GM23338 (cell line): Measurements from ENCODE around the gene DPH5. TPM values are rescaled to one million over a fixed set of nuclear protein-coding genes. Genes with fewer than 3 reads are reported as not detected.

ENCODE experiments used
- ATAC-seq: fragments of 200-7000 bp; cut with Tn5 transposase; 3 replicates; pipeline ENCODE4 v1.9.1; 2020
- DNase-seq: peaks from one replicate; pipeline ENCODE4 v3.0.0-alpha.2; 2015; ENCODE audit warnings: low spot score
- H2AFZ ChIP-seq: fragments of 200-600 bp; sonication (generic); 2 replicates; pipeline ENCODE4 v1.8.0; 2016; ENCODE audit warnings: antibody characterized with exemption, mild to moderate bottlenecking, moderate library complexity
- H3F3A ChIP-seq: fragments of 200-600 bp; sonication (generic); replicated peaks from 2 replicates; pipeline ENCODE4 v1.8.0; 2017; ENCODE audit warnings: antibody characterized with exemption, mixed run types, low read depth
- H3K27ac ChIP-seq: fragments of 200-600 bp; sonication (generic); 2 replicates; pipeline ENCODE4 v1.6.1; 2016; ENCODE audit warnings: low read depth
- H3K27me3 ChIP-seq: fragments of 200-600 bp; sonication (generic); 2 replicates; pipeline ENCODE4 v1.8.0; 2016; ENCODE audit warnings: mild to moderate bottlenecking, mixed run types, moderate library complexity; ENCODE audit not compliant: insufficient read depth
- H3K36me3 ChIP-seq: fragments of 200-600 bp; sonication (generic); 2 replicates; pipeline ENCODE4 v1.8.0; 2016; ENCODE audit warnings: mild to moderate bottlenecking; ENCODE audit not compliant: insufficient read depth
- H3K4me1 ChIP-seq: fragments of 200-600 bp; sonication (generic); 2 replicates; pipeline ENCODE4 v1.8.0; 2016; ENCODE audit warnings: mild to moderate bottlenecking, moderate library complexity; ENCODE audit not compliant: insufficient read depth
- H3K4me2 ChIP-seq: fragments of 200-600 bp; sonication (generic); 2 replicates; pipeline ENCODE4 v1.7.1; 2017; ENCODE audit warnings: mixed run types
- H3K4me3 ChIP-seq: fragments of 200-600 bp; sonication (generic); 2 replicates; pipeline ENCODE4 v1.6.1; 2016; ENCODE audit warnings: mixed run types
- H3K79me2 ChIP-seq: fragments of 200-600 bp; sonication (generic); replicated peaks from 2 replicates; pipeline ENCODE4 v1.8.0; 2017; ENCODE audit warnings: mild to moderate bottlenecking; ENCODE audit not compliant: insufficient read depth
- H3K9me2 ChIP-seq: fragments of 200-600 bp; sonication (generic); 2 replicates; pipeline ENCODE4 v1.8.0; 2017; ENCODE audit not compliant: insufficient read depth
- H4K20me1 ChIP-seq: fragments of 200-600 bp; sonication (generic); replicated peaks from 2 replicates; pipeline ENCODE4 v1.8.0; 2017; ENCODE audit warnings: mild to moderate bottlenecking; ENCODE audit not compliant: insufficient read depth
- H3K27ac Mint-ChIP-seq: 2 replicates; pipeline ENCODE4 v1.8.0; 2020; ENCODE audit warnings: inconsistent platforms, mild to moderate bottlenecking, moderate library complexity, mixed read lengths
- H3K27me3 Mint-ChIP-seq: 3 replicates; pipeline ENCODE4 v1.8.0; 2022; ENCODE audit warnings: low read depth, mild to moderate bottlenecking, moderate library complexity, mixed read lengths, inconsistent platforms; ENCODE audit not compliant: insufficient read depth, poor library complexity
- H3K36me3 Mint-ChIP-seq: 3 replicates; pipeline ENCODE4 v1.8.0; 2021; ENCODE audit warnings: low read depth, mild to moderate bottlenecking, inconsistent platforms, moderate library complexity, mixed read lengths
- H3K4me1 Mint-ChIP-seq: 3 replicates; pipeline ENCODE4 v1.8.0; 2020; ENCODE audit warnings: mild to moderate bottlenecking, inconsistent platforms, mixed read lengths
- H3K4me3 Mint-ChIP-seq: 3 replicates; pipeline ENCODE4 v1.8.0; 2021; ENCODE audit warnings: moderate library complexity, mild to moderate bottlenecking, inconsistent platforms, mixed read lengths
- H3K9me3 Mint-ChIP-seq: 3 replicates; pipeline ENCODE4 v1.8.0; 2020; ENCODE audit warnings: moderate library complexity, mild to moderate bottlenecking, inconsistent platforms, mixed read lengths
- polyA plus RNA-seq: library from polyadenylated mRNA; unstranded; fragments of >200 nt; fragmentation: Nextera tagmentation; extraction: Ambion mirVana; gene quantifications from 2 replicates; pipeline ENCODE4 v1.2.1, GENCODE V29; 2016
- total RNA-seq: library from RNA; depleted of rRNA; stranded (reverse); fragments of >200 nt; shearing (Covaris generic); gene quantifications from 2 replicates; pipeline ENCODE4 v1.2.3, GENCODE V29; 2014
- TF ChIP-seq, protein P1 (sequence below): IDR thresholded peaks from one replicate; pipeline ENCODE4 v1.6.1; 2018; ENCODE audit warnings: antibody characterized with exemption; ENCODE audit not compliant: unreplicated experiment
- TF ChIP-seq, protein P2 (sequence below): fragments of 250-450 bp; sonication (Bioruptor Pico); IDR thresholded peaks from 2 replicates; pipeline ENCODE4 v1.5.0; 2020; ENCODE audit warnings: mild to moderate bottlenecking, moderate library complexity

DPH5 gene
- total and polyA plus RNA-seq, 2 experiments from 2014 or later, result 50.6 to 53.5 TPM

- Mint-ChIP-seq H3K4me1 (peaks cover 18% of the 10 kb centered on the region), H3K36me3 (peaks cover 25% of the 10 kb centered on the region), H3K9me3 (no peaks in the 10 kb centered on the region), H3K27me3 (no peaks in the 10 kb centered on the region), H3K27ac (no peak overlapping the region; the same call in 1 of the 2 replicates), H3K4me3 (no peak overlapping the region)
- Histone ChIP-seq H3K36me3 (no peaks in the 10 kb centered on the region), H3K79me2 (no peaks in the 10 kb centered on the region), H3K27ac (no peak overlapping the region), H4K20me1 (no peaks in the 10 kb centered on the region), H3K27me3 (no peaks in the 10 kb centered on the region), H3K4me3 (no peak overlapping the region), H3K4me1 (peaks cover 19% of the 10 kb centered on the region), H3K9me2 (no peaks in the 10 kb centered on the region), H2AFZ (no peak overlapping the region), H3K4me2 (peak overlapping the region; percentile 19; the same call in 1 of the 2 replicates), H3F3A (no peaks in the 10 kb centered on the region)
- TF ChIP-seq, protein P1, sequence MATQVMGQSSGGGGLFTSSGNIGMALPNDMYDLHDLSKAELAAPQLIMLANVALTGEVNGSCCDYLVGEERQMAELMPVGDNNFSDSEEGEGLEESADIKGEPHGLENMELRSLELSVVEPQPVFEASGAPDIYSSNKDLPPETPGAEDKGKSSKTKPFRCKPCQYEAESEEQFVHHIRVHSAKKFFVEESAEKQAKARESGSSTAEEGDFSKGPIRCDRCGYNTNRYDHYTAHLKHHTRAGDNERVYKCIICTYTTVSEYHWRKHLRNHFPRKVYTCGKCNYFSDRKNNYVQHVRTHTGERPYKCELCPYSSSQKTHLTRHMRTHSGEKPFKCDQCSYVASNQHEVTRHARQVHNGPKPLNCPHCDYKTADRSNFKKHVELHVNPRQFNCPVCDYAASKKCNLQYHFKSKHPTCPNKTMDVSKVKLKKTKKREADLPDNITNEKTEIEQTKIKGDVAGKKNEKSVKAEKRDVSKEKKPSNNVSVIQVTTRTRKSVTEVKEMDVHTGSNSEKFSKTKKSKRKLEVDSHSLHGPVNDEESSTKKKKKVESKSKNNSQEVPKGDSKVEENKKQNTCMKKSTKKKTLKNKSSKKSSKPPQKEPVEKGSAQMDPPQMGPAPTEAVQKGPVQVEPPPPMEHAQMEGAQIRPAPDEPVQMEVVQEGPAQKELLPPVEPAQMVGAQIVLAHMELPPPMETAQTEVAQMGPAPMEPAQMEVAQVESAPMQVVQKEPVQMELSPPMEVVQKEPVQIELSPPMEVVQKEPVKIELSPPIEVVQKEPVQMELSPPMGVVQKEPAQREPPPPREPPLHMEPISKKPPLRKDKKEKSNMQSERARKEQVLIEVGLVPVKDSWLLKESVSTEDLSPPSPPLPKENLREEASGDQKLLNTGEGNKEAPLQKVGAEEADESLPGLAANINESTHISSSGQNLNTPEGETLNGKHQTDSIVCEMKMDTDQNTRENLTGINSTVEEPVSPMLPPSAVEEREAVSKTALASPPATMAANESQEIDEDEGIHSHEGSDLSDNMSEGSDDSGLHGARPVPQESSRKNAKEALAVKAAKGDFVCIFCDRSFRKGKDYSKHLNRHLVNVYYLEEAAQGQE, result no peak
- TF ChIP-seq, protein P2, sequence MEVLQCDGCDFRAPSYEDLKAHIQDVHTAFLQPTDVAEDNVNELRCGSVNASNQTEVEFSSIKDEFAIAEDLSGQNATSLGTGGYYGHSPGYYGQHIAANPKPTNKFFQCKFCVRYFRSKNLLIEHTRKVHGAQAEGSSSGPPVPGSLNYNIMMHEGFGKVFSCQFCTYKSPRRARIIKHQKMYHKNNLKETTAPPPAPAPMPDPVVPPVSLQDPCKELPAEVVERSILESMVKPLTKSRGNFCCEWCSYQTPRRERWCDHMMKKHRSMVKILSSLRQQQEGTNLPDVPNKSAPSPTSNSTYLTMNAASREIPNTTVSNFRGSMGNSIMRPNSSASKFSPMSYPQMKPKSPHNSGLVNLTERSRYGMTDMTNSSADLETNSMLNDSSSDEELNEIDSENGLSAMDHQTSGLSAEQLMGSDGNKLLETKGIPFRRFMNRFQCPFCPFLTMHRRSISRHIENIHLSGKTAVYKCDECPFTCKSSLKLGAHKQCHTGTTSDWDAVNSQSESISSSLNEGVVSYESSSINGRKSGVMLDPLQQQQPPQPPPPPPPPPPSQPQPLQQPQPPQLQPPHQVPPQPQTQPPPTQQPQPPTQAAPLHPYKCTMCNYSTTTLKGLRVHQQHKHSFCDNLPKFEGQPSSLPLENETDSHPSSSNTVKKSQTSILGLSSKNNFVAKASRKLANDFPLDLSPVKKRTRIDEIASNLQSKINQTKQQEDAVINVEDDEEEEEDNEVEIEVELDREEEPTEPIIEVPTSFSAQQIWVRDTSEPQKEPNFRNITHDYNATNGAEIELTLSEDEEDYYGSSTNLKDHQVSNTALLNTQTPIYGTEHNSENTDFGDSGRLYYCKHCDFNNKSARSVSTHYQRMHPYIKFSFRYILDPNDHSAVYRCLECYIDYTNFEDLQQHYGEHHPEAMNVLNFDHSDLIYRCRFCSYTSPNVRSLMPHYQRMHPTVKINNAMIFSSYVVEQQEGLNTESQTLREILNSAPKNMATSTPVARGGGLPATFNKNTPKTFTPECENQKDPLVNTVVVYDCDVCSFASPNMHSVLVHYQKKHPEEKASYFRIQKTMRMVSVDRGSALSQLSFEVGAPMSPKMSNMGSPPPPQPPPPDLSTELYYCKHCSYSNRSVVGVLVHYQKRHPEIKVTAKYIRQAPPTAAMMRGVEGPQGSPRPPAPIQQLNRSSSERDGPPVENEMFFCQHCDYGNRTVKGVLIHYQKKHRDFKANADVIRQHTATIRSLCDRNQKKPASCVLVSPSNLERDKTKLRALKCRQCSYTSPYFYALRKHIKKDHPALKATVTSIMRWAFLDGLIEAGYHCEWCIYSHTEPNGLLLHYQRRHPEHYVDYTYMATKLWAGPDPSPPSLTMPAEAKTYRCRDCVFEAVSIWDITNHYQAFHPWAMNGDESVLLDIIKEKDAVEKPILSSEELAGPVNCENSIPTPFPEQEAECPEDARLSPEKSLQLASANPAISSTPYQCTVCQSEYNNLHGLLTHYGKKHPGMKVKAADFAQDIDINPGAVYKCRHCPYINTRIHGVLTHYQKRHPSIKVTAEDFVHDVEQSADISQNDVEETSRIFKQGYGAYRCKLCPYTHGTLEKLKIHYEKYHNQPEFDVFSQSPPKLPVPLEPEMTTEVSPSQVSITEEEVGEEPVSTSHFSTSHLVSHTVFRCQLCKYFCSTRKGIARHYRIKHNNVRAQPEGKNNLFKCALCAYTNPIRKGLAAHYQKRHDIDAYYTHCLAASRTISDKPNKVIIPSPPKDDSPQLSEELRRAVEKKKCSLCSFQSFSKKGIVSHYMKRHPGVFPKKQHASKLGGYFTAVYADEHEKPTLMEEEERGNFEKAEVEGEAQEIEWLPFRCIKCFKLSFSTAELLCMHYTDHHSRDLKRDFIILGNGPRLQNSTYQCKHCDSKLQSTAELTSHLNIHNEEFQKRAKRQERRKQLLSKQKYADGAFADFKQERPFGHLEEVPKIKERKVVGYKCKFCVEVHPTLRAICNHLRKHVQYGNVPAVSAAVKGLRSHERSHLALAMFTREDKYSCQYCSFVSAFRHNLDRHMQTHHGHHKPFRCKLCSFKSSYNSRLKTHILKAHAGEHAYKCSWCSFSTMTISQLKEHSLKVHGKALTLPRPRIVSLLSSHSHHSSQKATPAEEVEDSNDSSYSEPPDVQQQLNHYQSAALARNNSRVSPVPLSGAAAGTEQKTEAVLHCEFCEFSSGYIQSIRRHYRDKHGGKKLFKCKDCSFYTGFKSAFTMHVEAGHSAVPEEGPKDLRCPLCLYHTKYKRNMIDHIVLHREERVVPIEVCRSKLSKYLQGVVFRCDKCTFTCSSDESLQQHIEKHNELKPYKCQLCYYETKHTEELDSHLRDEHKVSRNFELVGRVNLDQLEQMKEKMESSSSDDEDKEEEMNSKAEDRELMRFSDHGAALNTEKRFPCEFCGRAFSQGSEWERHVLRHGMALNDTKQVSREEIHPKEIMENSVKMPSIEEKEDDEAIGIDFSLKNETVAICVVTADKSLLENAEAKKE (CRISPR knock-in tag), result no peak
- ATAC-seq, result no peak
- DNase-seq, result no peak
Observed at GRCh38 chr1:100972185-100972584, 53.4 kb downstream of the DPH5 start.
